Vagina (tissue), 2 donors: Measurements from ENCODE around the gene S100A13. TPM values are rescaled to one million over a fixed set of nuclear protein-coding genes. Genes with fewer than 3 reads are reported as not detected.

Experiments
- DNase-seq, 2 donors: peaks; one replicate each; pipeline ENCODE4 v3.0.0-alpha.2; 2017; ENCODE audit errors: extremely low spot score in 2 of 2
- H3K27ac ChIP-seq: fragments of 200-600 bp; sonication (generic); one replicate; pipeline ENCODE4 v1.5.1; 2019
- H3K27me3 ChIP-seq: fragments of 200-600 bp; sonication (generic); one replicate; pipeline ENCODE4 v1.5.1; 2019
- H3K36me3 ChIP-seq, 2 donors: fragments of 200-600 bp; sonication (generic); one replicate each; pipeline ENCODE4 v1.5.1; 2017 to 2019
- H3K4me1 ChIP-seq: fragments of 200-600 bp; sonication (generic); one replicate; pipeline ENCODE4 v1.5.1; 2019
- H3K4me3 ChIP-seq, 2 donors: fragments of 200-600 bp; sonication (generic); 1 replicate in 1 of 2; 2 replicates in 1 of 2; pipeline ENCODE4 v1.5.1; 2016 to 2019
- H3K9me3 ChIP-seq: fragments of 200-600 bp; sonication (generic); one replicate; pipeline ENCODE4 v1.5.1; 2019
- POLR2A ChIP-seq, 2 donors: fragments of 450-650 bp; IDR thresholded peaks; one replicate each; pipeline ENCODE4 v1.6.1; 2017; ENCODE audit warnings: antibody characterized with exemption in 2 of 2, mild to moderate bottlenecking in 2 of 2, moderate library complexity in 2 of 2
- POLR2AphosphoS5 ChIP-seq, 2 donors: sonication (generic); formaldehyde crosslinking; IDR thresholded peaks; one replicate each; pipeline ENCODE4 v1.9.0; 2017; ENCODE audit warnings: antibody characterized with exemption in 2 of 2, mild to moderate bottlenecking in 2 of 2, low read depth in 1 of 2; ENCODE audit not compliant: insufficient read depth in 1 of 2
- intact Hi-C: fragments of 100-400 bp; cut with DNase I; formaldehyde crosslinking; loops from one replicate; pipeline ENCODE4 v1.15.1; 2023
- total RNA-seq: library from RNA; depleted of rRNA; stranded (reverse); fragments of >200 nt; gene quantifications from one replicate; pipeline ENCODE4 v1.2.3, GENCODE V29; 2016
- TF ChIP-seq, protein P1 (sequence below), 3 experiments: fragments of 450-650 bp in 2 of 3; fragments of 200-600 bp in 1 of 3; sonication (generic) in 1 of 3; IDR thresholded peaks; one replicate each; pipeline ENCODE4 v1.5.1; 2017 to 2019; ENCODE audit warnings: antibody characterized with exemption in 3 of 3, mild to moderate bottlenecking in 2 of 3, moderate library complexity in 2 of 3

The S100A13 gene
- total RNA-seq, 1 donor from 2014 or later = 116 TPM

DNA sequence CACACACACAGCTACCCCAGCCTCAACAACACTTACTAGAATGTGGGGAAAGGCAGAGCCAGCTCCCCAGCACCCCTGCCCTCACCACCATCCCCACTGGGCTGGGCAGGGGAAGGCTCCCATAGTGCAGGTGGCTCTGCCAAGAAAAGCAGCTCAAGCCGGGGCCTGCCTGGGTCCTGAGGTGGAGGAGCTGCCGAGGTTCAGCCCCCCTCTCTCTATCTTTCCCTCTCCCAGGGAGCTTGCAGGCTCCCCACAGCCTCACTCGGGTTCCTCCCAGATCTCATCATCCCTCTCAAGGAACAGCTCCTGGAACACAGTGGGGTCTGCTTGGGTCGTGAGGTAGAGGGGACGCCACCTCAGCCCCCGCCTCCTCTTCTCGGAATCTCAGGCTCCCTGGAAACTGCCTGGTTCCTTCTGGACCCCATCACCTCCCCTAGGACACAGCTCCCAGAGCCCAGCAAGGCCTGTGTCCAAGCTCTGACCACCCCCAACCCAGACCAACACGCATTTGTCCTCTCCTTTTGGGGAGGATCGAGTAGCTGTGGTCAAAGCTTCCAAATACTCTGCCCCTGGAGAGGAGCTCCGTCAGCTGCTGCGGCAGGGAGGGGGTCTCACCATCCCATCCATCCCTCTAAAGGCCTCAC is 15.1 kb downstream of the S100A13 start:
- Histone ChIP-seq H3K36me3 (peaks cover 0 to 6% of the 10 kb centered on the region in 2 donors), H3K4me1 (peaks cover 77% of the 10 kb centered on the region), H3K4me3 (peak overlapping the region; percentile 52 to 68), H3K9me3 (no peaks in the 10 kb centered on the region), H3K27me3 (no peaks in the 10 kb centered on the region), H3K27ac (peak overlapping the region; percentile 96)
- TF ChIP-seq POLR2A (IDR thresholded peaks at IDR 0.05) (no peak), POLR2AphosphoS5 (IDR thresholded peaks at IDR 0.05; ENCODE audit: insufficient read depth in 1 of 2, low read depth in 1 of 2) (no peak)
- TF ChIP-seq, protein P1, sequence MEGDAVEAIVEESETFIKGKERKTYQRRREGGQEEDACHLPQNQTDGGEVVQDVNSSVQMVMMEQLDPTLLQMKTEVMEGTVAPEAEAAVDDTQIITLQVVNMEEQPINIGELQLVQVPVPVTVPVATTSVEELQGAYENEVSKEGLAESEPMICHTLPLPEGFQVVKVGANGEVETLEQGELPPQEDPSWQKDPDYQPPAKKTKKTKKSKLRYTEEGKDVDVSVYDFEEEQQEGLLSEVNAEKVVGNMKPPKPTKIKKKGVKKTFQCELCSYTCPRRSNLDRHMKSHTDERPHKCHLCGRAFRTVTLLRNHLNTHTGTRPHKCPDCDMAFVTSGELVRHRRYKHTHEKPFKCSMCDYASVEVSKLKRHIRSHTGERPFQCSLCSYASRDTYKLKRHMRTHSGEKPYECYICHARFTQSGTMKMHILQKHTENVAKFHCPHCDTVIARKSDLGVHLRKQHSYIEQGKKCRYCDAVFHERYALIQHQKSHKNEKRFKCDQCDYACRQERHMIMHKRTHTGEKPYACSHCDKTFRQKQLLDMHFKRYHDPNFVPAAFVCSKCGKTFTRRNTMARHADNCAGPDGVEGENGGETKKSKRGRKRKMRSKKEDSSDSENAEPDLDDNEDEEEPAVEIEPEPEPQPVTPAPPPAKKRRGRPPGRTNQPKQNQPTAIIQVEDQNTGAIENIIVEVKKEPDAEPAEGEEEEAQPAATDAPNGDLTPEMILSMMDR (IDR thresholded peaks at IDR 0.05) = no peak
- intact Hi-C loops = loop anchor here (5.0 kb wide), 1 partner anchor 100 kb away; no protein-coding TSS in a partner anchor
- no peak for DNase-seq

DNA sequence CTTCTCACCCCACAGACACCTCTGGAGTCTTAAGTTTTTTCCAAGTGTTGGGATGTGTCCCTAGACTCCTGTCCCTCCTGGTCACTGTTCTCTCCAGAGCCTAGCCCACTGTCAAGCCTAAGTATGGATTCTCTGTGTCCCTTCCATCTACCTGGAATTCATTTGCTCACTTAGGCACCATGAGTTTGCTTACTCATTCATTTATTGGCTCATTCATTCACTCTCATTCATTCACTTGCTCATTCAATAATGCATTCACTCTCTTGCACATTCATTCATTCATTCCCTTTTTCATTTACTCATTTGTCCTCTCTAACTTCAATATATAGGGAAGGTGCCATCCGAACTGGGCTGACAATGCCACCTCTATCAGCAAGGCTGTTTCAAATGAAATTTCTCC is 15.9 kb downstream of the S100A13 start:
- TF ChIP-seq, protein P1 (IDR thresholded peaks at IDR 0.05) = no peak
- no peak for TF ChIP-seq POLR2AphosphoS5 (IDR thresholded peaks at IDR 0.05; ENCODE audit: insufficient read depth in 1 of 2, low read depth in 1 of 2)
- no peak for TF ChIP-seq POLR2A (IDR thresholded peaks at IDR 0.05)

DNA sequence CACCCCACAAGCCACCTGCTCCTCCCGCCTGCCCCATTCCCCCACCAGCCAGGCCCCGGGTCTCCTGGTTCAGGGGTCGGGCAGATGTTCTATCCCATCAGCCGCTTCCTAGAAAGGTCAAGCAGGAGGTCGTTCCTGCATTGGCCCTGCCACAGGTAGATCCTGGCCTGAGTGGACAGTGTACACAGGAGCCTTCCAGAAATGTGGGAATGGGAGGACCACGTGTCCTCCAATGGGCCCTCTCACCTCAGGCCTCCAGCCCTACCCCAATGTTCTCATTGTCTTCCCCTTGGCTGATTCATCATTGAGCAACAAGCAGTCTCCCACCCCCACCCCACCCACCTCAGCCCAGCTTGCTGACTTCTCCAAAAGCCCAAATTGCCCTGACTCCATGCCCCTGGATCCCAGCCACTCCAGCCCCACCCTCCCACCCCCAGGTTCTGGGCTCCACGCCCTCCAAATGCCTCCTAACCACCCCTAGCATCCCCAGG is 16.4 kb downstream of the S100A13 start:
- H3K4me3 ChIP-seq = peak overlapping the region; percentile 52 to 68
- H3K27me3 ChIP-seq = no peaks in the 10 kb centered on the region
- peaks cover 0 to 20% of the 10 kb centered on the region in 2 donors for H3K36me3 ChIP-seq
- H3K9me3 ChIP-seq = no peaks in the 10 kb centered on the region
- intact Hi-C loops = loop anchor here (5.0 kb wide), 1 partner anchor 99 kb away; no protein-coding TSS in a partner anchor
- peaks cover 68% of the 10 kb centered on the region for H3K4me1 ChIP-seq
- DNase-seq = no peak
- H3K27ac ChIP-seq = peak overlapping the region; percentile 96
- TF ChIP-seq, protein P1 (IDR thresholded peaks at IDR 0.05) = no peak
- TF ChIP-seq POLR2AphosphoS5 (IDR thresholded peaks at IDR 0.05; ENCODE audit: insufficient read depth in 1 of 2, low read depth in 1 of 2) (no peak), POLR2A (IDR thresholded peaks at IDR 0.05) (no peak)

More for the DNA sequence above, 15.9 kb downstream of the S100A13 start:
- peak overlapping the region; percentile 52 to 68 for H3K4me3 ChIP-seq
- no peaks in the 10 kb centered on the region for H3K27me3 ChIP-seq
- H3K4me1 ChIP-seq = peaks cover 73% of the 10 kb centered on the region
- peaks cover 0 to 15% of the 10 kb centered on the region in 2 donors for H3K36me3 ChIP-seq
- intact Hi-C loops = loop anchor here (5.0 kb wide), 1 partner anchor 99 kb away; no protein-coding TSS in a partner anchor
- no peaks in the 10 kb centered on the region for H3K9me3 ChIP-seq
- no peak for DNase-seq
- peak overlapping the region; percentile 96 for H3K27ac ChIP-seq

DNA sequence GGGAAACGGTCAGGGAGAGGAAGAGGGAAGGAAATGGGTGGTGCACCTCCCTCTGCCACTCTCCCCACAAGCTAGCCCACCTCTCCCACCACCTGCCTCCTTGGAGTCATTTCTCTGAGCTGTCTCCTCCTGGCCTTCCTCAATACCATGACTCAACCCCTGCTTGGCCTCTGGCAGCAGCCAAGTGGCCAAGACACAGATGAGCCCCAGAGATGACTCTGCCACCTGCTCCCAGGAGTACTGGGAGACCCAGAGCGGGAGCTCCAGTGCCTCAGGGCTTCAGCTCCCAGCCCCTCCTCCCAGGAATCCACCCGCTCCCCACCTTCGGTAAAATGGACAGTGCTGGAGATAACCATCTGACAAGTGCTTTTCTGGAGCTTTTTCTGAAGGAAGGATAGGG is 17.0 kb downstream of the S100A13 start:
- Histone ChIP-seq H3K27ac (peak overlapping the region; percentile 96), H3K4me3 (peak overlapping the region; percentile 52 to 68), H3K27me3 (no peaks in the 10 kb centered on the region), H3K36me3 (peaks cover 0 to 25% of the 10 kb centered on the region in 2 donors), H3K4me1 (peaks cover 67% of the 10 kb centered on the region), H3K9me3 (no peaks in the 10 kb centered on the region)
- intact Hi-C loops = loop anchor here (5.0 kb wide), 1 partner anchor 98 kb away; no protein-coding TSS in a partner anchor
- no peak for TF ChIP-seq POLR2AphosphoS5 (IDR thresholded peaks at IDR 0.05; ENCODE audit: insufficient read depth in 1 of 2, low read depth in 1 of 2)
- TF ChIP-seq, protein P1 (IDR thresholded peaks at IDR 0.05) = no peak
- no peak for TF ChIP-seq POLR2A (IDR thresholded peaks at IDR 0.05)
- no peak for DNase-seq

DNA sequence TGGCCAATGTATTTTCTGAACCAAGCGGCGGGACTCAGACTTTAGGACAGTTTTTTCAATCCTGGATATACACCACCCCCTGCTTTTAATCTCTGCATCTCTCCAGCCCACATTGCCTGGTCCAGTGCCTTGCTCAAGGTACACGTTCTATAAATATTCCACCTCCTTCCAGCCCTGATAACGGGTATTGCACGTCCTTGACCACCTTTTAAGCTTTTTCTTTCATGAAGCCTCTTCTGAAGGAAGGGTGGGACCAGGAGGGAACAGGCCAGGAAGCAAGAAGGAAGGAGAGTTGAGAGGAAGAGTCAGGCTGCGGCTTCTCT is 17.8 kb downstream of the S100A13 start:
- intact Hi-C loops = no loop called here
- H3K4me3 ChIP-seq = peak overlapping the region; percentile 46 to 68
- DNase-seq = no peak

More for the DNA sequence above, 17.8 kb downstream of the S100A13 start:
- TF ChIP-seq, protein P1 (IDR thresholded peaks at IDR 0.05) = no peak
- TF ChIP-seq POLR2A (IDR thresholded peaks at IDR 0.05) (no peak), POLR2AphosphoS5 (IDR thresholded peaks at IDR 0.05; ENCODE audit: insufficient read depth in 1 of 2, low read depth in 1 of 2) (no peak)
- Histone ChIP-seq H3K4me1 (peaks cover 61% of the 10 kb centered on the region), H3K27me3 (no peaks in the 10 kb centered on the region), H3K36me3 (peaks cover 0 to 27% of the 10 kb centered on the region in 2 donors), H3K27ac (peak overlapping the region; percentile 96), H3K9me3 (no peaks in the 10 kb centered on the region)
